Posterior cingulate gyrus (tissue), 11 donors: ENCODE results near the gene ZNF329.
"Not testable (repeated sequence)": the region's sequence is repeated elsewhere in the genome, so short reads cannot be mapped to it uniquely, and the experiment has no call there.

Experiments
- DNase-seq, 10 donors: peaks; one replicate each; pipeline versions ENCODE4 v3.0.0 to v3.0.0-alpha.2; 2020 to 2021; ENCODE audit warnings: mixed read lengths in 3 of 10
- intact Hi-C: fragments of 100-400 bp; cut with DNase I; formaldehyde crosslinking; loops from one replicate; pipeline ENCODE4 v1.15.1; 2023

ZNF329 gene

DNA sequence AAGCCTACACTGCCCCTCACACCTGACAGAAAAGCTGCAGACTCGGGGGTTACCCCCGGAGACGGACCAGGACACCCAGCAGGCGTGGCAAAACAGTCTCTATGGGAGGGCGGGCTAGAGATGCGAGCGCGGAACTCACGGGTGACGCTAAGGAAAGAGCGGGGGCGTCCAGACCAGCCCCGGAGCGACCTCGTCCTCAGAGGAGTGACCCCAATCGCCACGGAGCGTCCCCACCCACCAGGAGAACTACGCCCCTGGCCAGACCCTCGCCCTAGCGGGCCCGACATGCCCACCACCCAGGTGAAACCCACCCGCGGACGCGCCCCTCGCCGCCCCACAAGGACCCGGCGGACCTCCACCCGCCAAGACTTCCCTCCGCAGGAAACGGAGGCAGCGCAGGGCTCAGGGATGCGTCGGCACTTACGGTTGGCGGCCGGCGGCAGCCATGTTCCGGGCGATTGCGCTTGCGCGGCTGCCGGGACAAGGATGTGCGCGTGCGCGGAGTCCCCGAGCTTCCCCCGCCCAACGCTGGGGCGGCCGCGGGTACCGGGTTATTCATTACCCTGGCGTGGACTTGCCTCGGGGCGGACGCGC lies at the start of gene ZNF329:
Gene ZNF329 (minus strand): TSS at position 462 of the 594 bp plus-strand sequence. CDS start 21,286 bp downstream, outside the sequence.
- intact Hi-C loops, result loop anchor here (2.0 to 10.0 kb wide), 3 partner anchors 52 to 336 kb away; partner anchors contain the start of genes ZNF418, ZNF552 and ZSCAN18

DNA sequence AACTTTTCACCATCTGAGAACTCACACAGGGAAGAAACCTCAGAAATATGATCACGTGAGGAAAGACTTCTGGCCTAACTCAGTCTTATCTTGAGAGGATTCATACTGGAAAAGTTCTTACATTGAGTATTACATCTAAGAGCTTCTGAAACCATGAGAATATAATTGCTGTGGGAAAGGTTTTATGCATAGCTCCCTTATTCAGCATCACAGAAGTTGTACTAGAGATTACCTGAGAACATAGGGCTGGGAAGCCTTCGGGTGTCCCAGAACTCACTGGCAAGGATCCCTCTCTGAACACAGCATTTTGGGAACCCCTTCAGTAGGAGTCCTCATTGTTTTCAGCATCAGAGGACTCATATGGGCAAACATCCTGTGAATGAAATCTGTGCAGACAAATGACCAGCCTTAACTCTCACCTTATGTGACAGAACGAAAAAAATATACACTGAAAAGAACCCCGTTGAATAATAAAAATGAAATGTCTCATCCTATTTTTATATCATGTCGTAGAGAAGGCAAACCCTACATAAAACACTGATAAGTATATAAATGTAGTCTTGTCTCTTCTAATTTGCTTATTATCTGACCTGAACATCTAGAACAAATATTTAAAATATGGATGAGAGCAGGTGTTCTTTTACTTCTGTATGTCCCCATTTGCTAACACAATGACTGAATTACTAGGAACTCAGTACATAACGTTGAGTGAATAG lies 46.5 kb upstream of the ZNF329 start:
- intact Hi-C loops, result no loop called here
- DNase-seq, result no peak

More for the DNA sequence above, at the start of gene ZNF329:
- DNase-seq, result peak; percentile 75 to 98 (median 84)

DNA sequence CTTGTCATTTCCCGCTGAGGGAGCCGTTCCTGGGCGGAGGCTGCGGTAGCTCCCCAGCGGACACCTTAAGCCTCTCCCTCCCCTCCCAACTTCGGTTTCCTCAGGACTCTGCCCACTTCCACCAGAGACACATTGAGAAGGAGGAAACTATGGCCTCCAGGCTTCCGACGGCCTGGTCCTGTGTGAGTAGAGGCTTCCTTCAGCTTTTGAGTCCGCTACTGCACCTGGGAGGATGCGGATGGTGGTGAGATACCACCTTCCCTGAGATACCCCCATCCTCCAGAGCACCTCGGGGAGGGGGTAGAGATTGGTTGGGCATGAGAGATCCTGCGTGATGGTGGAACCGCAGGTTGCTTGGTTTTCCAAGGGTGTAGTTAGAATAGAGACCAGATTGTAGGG lies 33.2 kb upstream of the ZNF329 start:
- DNase-seq, result no peak
- intact Hi-C loops, result loop anchor here (5.0 to 10.0 kb wide), 2 partner anchors 93 to 121 kb away; partner anchors contain the start of genes ERVK3-1 and ZNF8

DNA sequence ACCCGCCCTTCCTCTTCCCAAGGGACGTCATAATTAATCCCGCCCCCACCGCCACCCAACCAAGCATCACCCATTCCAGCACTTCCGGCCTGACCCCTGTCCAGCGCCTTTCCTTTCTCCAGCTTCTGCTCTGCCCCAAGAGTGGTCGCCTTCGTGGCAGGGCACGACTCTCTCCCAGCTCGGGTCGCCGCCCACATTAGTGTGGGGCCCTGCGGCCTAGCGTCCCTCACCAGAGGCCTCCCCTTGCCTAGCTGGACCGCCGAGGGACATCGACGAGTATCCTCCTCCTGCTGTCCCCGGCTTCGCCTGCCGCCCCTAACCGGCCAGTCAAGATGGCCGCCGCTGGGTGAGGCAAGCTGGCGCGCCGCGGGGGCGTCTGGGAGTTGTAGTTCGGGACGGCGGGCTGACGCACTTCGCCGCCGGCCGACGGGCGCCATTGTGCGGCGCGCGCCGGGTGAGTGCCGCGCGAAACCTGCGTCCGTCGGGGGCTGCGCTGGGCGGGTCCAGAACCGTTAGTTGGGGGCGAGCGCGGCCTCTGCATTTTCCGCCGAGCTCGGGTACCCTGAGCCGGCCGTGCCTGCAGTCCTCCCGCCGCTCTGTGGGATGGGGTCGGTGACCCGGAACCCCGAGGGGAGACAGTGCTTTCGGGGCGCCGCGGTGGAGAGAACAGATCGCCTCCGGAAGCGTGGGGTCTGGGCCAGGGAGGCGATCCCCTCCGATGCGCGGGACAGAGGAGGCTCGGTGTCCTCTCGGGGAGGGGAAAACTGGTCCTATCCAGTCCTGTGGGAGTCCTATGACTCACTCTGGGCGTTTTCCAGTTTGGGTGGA lies 32.6 kb upstream of the ZNF329 start, which contains the start of gene ZNF274:
Gene ZNF274 (plus strand): TSS at position 73 of the 828 bp plus-strand sequence. CDS start 905 bp downstream, outside the sequence.
- intact Hi-C loops, result loop anchor here (5.0 to 10.0 kb wide), 2 partner anchors 94 to 122 kb away; partner anchors contain the start of genes ERVK3-1 and ZNF8
- DNase-seq, result peak; percentile 77 to 98 (median 88)

DNA sequence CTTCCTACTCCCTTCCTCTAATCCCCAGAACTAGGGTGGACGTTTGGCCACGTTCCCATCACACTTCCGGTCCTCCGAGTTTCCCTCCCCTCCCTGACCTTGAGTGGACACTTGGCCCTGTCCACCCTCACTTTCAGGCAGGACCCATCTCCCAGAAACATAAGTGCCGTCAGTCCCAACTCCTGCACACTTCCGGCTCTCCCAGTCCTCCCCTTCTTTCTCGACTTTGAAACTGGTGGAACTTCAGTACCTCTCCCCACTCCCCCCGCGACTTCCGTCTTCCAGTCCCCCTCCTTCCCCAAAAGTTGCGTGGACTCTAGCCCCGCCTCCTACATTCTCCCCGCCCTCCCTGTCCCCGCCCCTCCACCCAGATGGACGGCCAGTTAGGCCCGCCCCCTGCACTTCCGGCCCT lies 32.0 kb upstream of the ZNF329 start:
- no peak for DNase-seq
- intact Hi-C loops, result loop anchor here (5.0 to 10.0 kb wide), 2 partner anchors 95 to 122 kb away; partner anchors contain the start of genes ERVK3-1 and ZNF8

DNA sequence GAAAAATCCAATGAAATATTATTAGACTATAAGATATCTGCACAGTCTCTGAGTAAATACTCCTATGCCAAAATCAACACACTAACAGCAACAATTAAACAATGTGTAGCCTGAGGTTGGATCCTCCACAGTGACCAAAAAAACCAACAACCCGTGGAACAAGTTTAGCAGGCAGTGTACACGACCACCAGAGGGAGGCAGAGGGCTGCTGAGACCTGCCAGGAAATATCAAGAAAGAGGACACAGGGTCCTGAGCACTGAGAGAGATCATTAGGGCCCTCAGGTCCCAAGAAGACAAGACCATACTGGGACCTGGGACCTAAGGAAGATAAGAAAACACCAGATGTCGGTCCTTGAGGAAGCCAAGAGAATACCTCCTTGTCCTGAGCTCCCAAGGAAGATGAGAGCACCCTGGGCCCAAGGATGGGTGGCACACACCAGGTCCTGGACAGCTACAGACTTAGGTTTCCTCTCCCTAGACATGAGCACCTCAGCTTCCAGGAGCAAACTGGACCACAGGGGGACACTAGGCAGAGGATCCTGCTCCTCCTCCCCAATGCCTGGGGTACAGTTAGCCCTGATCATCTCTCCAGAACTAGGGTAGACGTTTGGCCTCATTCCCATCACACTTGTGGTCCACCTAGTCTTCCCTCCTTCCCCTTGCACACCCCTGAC lies 31.4 kb upstream of the ZNF329 start:
- DNase-seq, result peak in 2 of 10 donors; percentile 22 to 51
- intact Hi-C loops, result loop anchor here (5.0 to 10.0 kb wide), 2 partner anchors 95 to 123 kb away; partner anchors contain the start of genes ERVK3-1 and ZNF8

DNA sequence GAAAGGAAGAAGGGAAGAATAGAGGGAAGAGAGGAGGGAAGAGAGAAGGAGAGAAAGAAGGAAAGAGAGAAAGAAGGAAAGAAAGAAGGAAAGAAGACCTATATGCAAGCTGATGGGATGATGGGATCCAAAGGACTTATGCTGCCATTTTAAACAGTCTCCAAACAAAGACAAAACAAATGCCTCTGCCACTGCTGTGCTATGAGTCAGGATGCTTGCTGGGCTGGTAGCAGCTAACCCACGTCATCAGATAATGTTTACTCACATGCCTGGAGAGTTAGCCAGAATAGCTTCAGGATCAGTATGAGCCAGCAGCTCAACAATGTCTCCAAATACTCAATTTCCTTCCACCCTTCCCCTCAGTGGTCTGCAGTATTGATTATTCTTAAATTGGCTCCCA lies 20.3 kb upstream of the ZNF329 start:
- intact Hi-C loops, result no loop called here
- DNase-seq, result no peak

- intact Hi-C loops, result no loop called here
Observed at GRCh38 chr19:58166708-58167280, 16.2 kb upstream of the ZNF329 start.

DNA sequence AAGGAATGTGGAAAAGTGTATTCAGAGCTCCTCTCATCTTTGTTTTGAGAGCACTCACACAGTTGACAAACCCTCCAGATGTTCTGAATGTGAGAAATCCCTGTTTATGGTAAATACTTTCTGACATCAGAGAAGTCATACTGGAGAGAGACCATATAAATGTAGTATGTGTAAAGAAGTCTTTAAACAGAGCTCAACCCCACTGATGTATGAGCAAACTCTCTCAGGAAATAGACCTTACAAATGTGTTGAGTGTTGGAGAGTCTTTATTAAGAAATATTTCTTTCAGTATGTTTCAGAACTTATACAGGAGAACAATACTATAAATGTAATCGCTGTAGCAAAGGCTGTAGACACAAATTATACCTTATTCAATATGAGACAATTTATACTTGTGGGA lies 15.7 kb upstream of the ZNF329 start:
- intact Hi-C loops, result no loop called here
- DNase-seq, result no peak

More at GRCh38 chr19:58166708-58167280, 16.2 kb upstream of the ZNF329 start:
- no peak for DNase-seq

DNA sequence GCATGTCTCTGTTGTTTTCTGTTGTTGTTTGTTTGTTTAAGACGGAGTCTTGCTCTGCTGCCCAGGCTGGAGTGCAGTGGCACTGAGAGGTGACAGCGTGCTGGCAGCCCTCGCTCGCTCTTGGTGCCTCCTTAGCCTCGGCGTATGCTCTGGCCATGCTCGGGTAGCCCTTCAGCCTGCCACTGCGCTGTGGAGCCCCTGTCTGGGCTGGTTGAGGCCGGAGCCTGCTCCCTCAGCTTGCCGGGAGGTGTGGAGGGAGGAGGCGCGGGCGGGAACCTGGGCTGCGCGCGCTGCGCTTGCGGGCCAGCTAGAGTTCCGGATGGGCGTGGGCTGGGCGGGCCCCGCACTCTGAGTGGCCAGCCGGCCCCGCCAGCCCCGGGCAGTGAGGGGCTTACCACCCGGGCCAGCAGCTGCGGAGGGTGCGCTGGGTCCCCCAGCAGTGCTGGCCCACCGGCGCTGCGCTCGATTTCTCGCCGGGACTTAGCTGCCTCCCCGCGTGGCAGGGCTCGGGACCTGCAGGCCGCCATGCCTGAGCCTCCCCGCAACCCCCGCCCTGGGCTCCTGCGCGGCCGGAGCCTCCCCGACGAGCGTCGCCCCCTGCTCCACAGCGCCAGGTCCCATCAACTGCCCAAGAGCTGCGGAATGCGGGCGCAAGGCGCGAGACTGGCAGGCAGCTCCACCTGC lies 6.6 kb upstream of the ZNF329 start:
- DNase-seq, result peak in 1 of 10 donors; percentile 73
- intact Hi-C loops, result loop anchor here (10.0 kb wide), 2 partner anchors 222 to 342 kb away; partner anchors contain the start of genes ZNF418 and ZNF552

GRCh38 chr19:58154679-58155648 lies 4.4 kb upstream of the ZNF329 start:
- peak; percentile 86 to 98 (median 94) for DNase-seq
- intact Hi-C loops, result loop anchor here (1.0 to 10.0 kb wide), 4 partner anchors 96 to 416 kb away; partner anchors contain the start of genes ZNF135, ZNF418 and ZNF552

- intact Hi-C loops, result loop anchor here (1.0 to 10.0 kb wide), 4 partner anchors 95 to 415 kb away; partner anchors contain the start of genes ZNF135, ZNF418 and ZNF552
- DNase-seq, result peak in 6 of 10 donors; percentile 12 to 71 (median 16)
Observed at GRCh38 chr19:58154287-58154678, 3.7 kb upstream of the ZNF329 start.

DNA sequence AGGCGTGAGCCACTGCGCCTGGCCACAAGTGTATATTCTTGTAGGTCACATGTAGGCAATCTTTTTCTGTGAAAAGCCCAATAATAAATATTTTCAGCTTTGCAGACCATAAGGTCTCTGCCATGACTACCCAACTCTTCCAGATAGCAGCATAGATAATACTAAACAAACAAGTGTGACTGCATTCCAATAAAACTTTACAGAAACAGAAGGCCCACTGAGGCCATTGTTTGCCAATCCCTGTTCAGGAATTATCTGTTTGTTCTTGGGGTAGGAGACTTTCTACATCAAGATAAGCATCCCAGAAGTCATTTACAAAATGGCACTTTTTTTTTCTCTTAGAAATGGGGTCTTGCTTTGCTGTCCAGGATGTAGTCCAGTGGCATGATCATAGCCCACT lies 2.8 kb upstream of the ZNF329 start:
- no peak for DNase-seq
- intact Hi-C loops, result loop anchor here (10.0 kb wide), 2 partner anchors 219 to 339 kb away; partner anchors contain the start of genes ZNF418 and ZNF552

GRCh38 chr19:58147475-58147874 lies 3.1 kb downstream of the ZNF329 start:
- intact Hi-C loops, DNase-seq: not testable (repeated sequence)

DNA sequence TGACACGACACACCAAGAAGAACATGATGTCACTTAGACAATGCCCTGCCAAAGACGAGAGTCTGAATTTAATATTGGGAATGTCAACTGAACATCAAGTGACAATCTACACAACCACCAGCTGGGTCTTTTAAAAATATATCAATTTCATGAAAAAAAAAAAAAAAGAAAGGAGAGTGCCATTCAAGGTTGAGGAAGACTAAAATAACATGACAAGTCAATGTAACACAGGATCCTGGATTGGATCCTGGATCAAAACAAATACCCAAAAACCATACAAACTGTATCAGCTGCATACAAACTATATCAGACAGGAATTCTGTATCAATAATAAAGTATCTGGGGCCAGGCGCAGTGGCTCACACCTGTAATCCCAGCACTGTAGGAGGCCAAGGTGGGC lies 4.7 kb downstream of the ZNF329 start:
- no peak for DNase-seq
- intact Hi-C loops, result no loop called here

DNA sequence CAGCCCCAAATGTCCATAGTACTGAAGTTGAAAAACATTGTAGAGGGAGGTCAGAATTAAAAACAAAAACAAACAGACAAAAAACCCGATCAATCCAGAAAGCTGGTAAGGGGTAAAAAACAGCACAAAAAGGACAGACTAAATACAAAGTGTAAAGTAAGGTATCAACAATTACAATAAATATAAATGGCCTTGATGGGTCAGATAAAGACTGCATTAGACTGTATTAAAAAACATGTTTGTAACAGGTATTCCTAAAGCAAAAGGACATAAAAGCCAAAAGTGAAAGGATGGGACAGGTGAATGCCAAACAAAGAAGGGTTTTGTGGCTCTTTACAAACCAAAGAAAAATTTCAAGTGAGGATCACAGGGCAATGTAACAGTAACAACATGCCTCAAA lies 16.3 kb downstream of the ZNF329 start:
- DNase-seq, result no peak

DNA sequence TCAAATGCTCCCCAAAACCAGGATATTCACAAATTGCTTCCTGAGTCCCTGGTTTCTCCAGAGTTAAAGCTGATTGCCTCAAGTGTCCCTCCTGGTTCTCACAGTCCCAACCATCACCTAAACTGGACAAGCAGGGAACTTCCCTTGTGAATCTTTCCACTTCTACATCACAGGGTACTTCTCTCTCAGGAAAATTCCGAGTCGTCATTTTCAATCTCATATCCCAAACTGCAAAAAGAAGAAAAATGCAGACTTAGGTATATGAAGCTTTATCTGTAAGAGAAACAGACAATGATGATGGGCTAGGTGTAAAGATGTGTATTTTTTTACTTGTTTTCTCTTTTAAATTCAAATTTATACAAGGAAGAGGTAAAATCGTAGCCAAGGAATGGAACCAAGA lies 21.3 kb downstream of the ZNF329 start:
- intact Hi-C loops, result no loop called here
- DNase-seq, result no peak

More for the DNA sequence above, 16.3 kb downstream of the ZNF329 start:
- intact Hi-C loops, result no loop called here
